Astrocyte (in vitro differentiated cells and primary cell): ENCODE results near the gene UBTF. TPM values are rescaled to one million over a fixed set of nuclear protein-coding genes. Genes with fewer than 3 reads are reported as not detected.

Source experiments
- DNase-seq: peaks from one replicate; pipeline ENCODE4 v3.0.0-alpha.2; 2010; ENCODE audit warnings: low read depth
- FAIRE-seq: peaks from 2 replicates; lab custom pipeline; 2011; peaks lifted over from hg19 to GRCh38; lab: Jason Lieb, UNC
- H2AFZ ChIP-seq: 2 replicates; pipeline ENCODE4 v1.6.0; 2012; ENCODE audit warnings: low read depth, low read length, inconsistent platforms
- H3K27ac ChIP-seq: 2 replicates; pipeline ENCODE4 v1.5.1; 2011; ENCODE audit warnings: low read depth, low read length, inconsistent platforms
- H3K27me3 ChIP-seq: 2 replicates; pipeline ENCODE4 v1.6.0; 2011; ENCODE audit warnings: low read length, inconsistent platforms; ENCODE audit not compliant: insufficient read depth
- H3K36me3 ChIP-seq: 2 replicates; pipeline ENCODE4 v1.5.1; 2011; ENCODE audit warnings: low read length, inconsistent platforms; ENCODE audit not compliant: insufficient read depth
- H3K4me1 ChIP-seq: 2 replicates; pipeline ENCODE4 v1.5.1; 2011; ENCODE audit warnings: low read length, inconsistent platforms; ENCODE audit not compliant: insufficient read depth
- H3K4me2 ChIP-seq: 2 replicates; pipeline ENCODE4 v1.6.0; 2012; ENCODE audit warnings: low read length, inconsistent platforms
- H3K4me3 ChIP-seq: 2 replicates; pipeline ENCODE4 v1.5.1; 2011; ENCODE audit warnings: low read depth, mild to moderate bottlenecking, low read length, inconsistent platforms; ENCODE audit not compliant: insufficient read depth
- H3K79me2 ChIP-seq: 2 replicates; pipeline ENCODE4 v1.6.0; 2012; ENCODE audit warnings: mild to moderate bottlenecking, low read length, inconsistent platforms; ENCODE audit not compliant: insufficient read depth
- H3K9ac ChIP-seq: 2 replicates; pipeline ENCODE4 v1.6.0; 2012; ENCODE audit warnings: mild to moderate bottlenecking, low read length, inconsistent platforms
- H3K9me3 ChIP-seq: 2 replicates; pipeline ENCODE4 v1.5.1; 2012; ENCODE audit warnings: low read depth, mild to moderate bottlenecking, low read length, inconsistent platforms; ENCODE audit not compliant: insufficient read depth
- H4K20me1 ChIP-seq: 2 replicates; pipeline ENCODE4 v1.6.0; 2012; ENCODE audit warnings: low read length, inconsistent platforms; ENCODE audit not compliant: insufficient read depth
- H3K27ac Mint-ChIP-seq: one replicate; pipeline ENCODE4 v1.8.0; 2021; ENCODE audit warnings: mild to moderate bottlenecking, mixed read lengths; ENCODE audit not compliant: unreplicated experiment
- H3K27me3 Mint-ChIP-seq: one replicate; pipeline ENCODE4 v1.8.0; 2021; ENCODE audit warnings: low read depth, mixed read lengths; ENCODE audit not compliant: unreplicated experiment
- H3K36me3 Mint-ChIP-seq: one replicate; pipeline ENCODE4 v1.8.0; 2021; ENCODE audit warnings: low read depth, mixed read lengths; ENCODE audit not compliant: unreplicated experiment
- H3K4me1 Mint-ChIP-seq: one replicate; pipeline ENCODE4 v1.8.0; 2021; ENCODE audit warnings: low read depth, mixed read lengths; ENCODE audit not compliant: unreplicated experiment
- H3K4me3 Mint-ChIP-seq: one replicate; pipeline ENCODE4 v1.8.0; 2021; ENCODE audit warnings: mild to moderate bottlenecking, moderate library complexity, mixed read lengths; ENCODE audit not compliant: unreplicated experiment
- H3K9me3 Mint-ChIP-seq: one replicate; pipeline ENCODE4 v1.8.0; 2021; ENCODE audit warnings: mild to moderate bottlenecking, mixed read lengths; ENCODE audit not compliant: unreplicated experiment
- EZH2 ChIP-seq: IDR thresholded peaks from 2 replicates; pipeline ENCODE4 v1.6.1; 2012; ENCODE audit warnings: mild to moderate bottlenecking, low read length, inconsistent platforms; ENCODE audit not compliant: insufficient read depth
- total RNA-seq: library from RNA; stranded (reverse); gene quantifications from 2 replicates; pipeline ENCODE4 v1.2.1, GENCODE V29; 2021
- TF ChIP-seq, protein P1 (sequence below): IDR thresholded peaks from 2 replicates; pipeline ENCODE4 v1.5.1; 2011; ENCODE audit warnings: low read depth, mild to moderate bottlenecking, inconsistent platforms, low read length, moderate library complexity; ENCODE audit not compliant: insufficient read depth

UBTF gene
- total RNA-seq, 1 donor from 2014 or later, result 48.0 TPM

- Histone ChIP-seq H3K27me3 (no peaks in the 10 kb centered on the region), H3K9me3 (no peaks in the 10 kb centered on the region), H4K20me1 (no peaks in the 10 kb centered on the region), H2AFZ (no peak overlapping the region), H3K79me2 (no peaks in the 10 kb centered on the region), H3K4me3 (no peak overlapping the region), H3K9ac (no peak overlapping the region), H3K4me1 (peaks cover 11% of the 10 kb centered on the region), H3K27ac (no peak overlapping the region), H3K36me3 (no peaks in the 10 kb centered on the region), H3K4me2 (no peak overlapping the region)
- Mint-ChIP-seq H3K4me1 (peaks cover 9% of the 10 kb centered on the region), H3K36me3 (peaks cover 8% of the 10 kb centered on the region), H3K4me3 (no peak overlapping the region), H3K27me3 (no peaks in the 10 kb centered on the region), H3K27ac (no peak overlapping the region), H3K9me3 (no peaks in the 10 kb centered on the region)
- FAIRE-seq (no peak), DNase-seq (no peak)
- TF ChIP-seq, protein P1, sequence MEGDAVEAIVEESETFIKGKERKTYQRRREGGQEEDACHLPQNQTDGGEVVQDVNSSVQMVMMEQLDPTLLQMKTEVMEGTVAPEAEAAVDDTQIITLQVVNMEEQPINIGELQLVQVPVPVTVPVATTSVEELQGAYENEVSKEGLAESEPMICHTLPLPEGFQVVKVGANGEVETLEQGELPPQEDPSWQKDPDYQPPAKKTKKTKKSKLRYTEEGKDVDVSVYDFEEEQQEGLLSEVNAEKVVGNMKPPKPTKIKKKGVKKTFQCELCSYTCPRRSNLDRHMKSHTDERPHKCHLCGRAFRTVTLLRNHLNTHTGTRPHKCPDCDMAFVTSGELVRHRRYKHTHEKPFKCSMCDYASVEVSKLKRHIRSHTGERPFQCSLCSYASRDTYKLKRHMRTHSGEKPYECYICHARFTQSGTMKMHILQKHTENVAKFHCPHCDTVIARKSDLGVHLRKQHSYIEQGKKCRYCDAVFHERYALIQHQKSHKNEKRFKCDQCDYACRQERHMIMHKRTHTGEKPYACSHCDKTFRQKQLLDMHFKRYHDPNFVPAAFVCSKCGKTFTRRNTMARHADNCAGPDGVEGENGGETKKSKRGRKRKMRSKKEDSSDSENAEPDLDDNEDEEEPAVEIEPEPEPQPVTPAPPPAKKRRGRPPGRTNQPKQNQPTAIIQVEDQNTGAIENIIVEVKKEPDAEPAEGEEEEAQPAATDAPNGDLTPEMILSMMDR, result no peak
Observed at GRCh38 chr17:44171931-44172455, 47.5 kb downstream of the UBTF start.

GRCh38 chr17:44170499-44171201, 48.8 kb downstream of the UBTF start, which contains the start of gene ASB16:
ASB16 (plus strand) TSS chr17:44170704; CDS start chr17:44170790, 86 bp downstream.
- Histone ChIP-seq H3K27me3 (no peaks in the 10 kb centered on the region), H4K20me1 (no peaks in the 10 kb centered on the region), H3K4me1 (peaks cover 11% of the 10 kb centered on the region), H3K36me3 (no peaks in the 10 kb centered on the region), H3K9ac (no peak within 1 kb of the TSS), H3K9me3 (no peaks in the 10 kb centered on the region), H2AFZ (peak within 1 kb of the TSS; percentile 24), H3K4me2 (peak within 1 kb of the TSS; percentile 45), H3K79me2 (no peaks in the 10 kb centered on the region), H3K27ac (no peak within 1 kb of the TSS), H3K4me3 (no peak within 1 kb of the TSS)
- Mint-ChIP-seq H3K27ac (no peak within 1 kb of the TSS), H3K27me3 (no peaks in the 10 kb centered on the region), H3K36me3 (peaks cover 3% of the 10 kb centered on the region), H3K9me3 (no peaks in the 10 kb centered on the region), H3K4me3 (no peak within 1 kb of the TSS), H3K4me1 (peaks cover 5% of the 10 kb centered on the region)
- FAIRE-seq (no peak), DNase-seq (no peak)
- TF ChIP-seq, protein P1, result no peak
- no peak for TF ChIP-seq EZH2

DNA sequence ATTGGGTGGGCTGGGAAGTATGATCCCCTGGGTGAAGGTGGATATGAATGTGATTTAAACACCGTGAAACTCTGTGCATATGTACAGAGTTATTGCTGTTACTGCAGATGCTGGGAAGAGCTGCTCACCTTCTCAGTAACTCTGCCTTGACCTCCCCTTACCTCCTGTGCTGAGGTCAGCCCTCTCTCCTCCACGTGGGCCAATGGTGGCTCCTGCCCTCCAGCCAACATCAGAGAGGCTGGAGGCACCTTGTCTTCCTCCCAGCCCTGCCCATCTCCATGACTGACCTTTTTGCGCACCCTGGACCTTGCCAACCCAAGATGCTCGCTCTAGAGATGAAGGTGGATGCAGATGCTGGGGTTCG, 49.4 kb downstream of the UBTF start:
- FAIRE-seq (no peak), DNase-seq (no peak)
- H3K4me1 ChIP-seq, result peaks cover 11% of the 10 kb centered on the region
- Mint-ChIP-seq H3K27ac (no peak overlapping the region), H3K4me3 (no peak overlapping the region), H3K9me3 (no peaks in the 10 kb centered on the region), H3K36me3 (no peaks in the 10 kb centered on the region), H3K27me3 (no peaks in the 10 kb centered on the region), H3K4me1 (peaks cover 5% of the 10 kb centered on the region)
- no peaks in the 10 kb centered on the region for H3K27me3 ChIP-seq
- no peaks in the 10 kb centered on the region for H4K20me1 ChIP-seq
- no peak overlapping the region for H3K9ac ChIP-seq
- H3K9me3 ChIP-seq, result no peaks in the 10 kb centered on the region
- no peaks in the 10 kb centered on the region for H3K79me2 ChIP-seq
- peak overlapping the region; percentile 45 for H3K4me2 ChIP-seq
- H3K36me3 ChIP-seq, result no peaks in the 10 kb centered on the region
- no peak overlapping the region for H3K27ac ChIP-seq
- H3K4me3 ChIP-seq, result no peak overlapping the region
- TF ChIP-seq, protein P1, result no peak
- no peak for TF ChIP-seq EZH2
- H2AFZ ChIP-seq, result no peak overlapping the region
